Pons (tissue), 1 donor: Measurements from ENCODE around the gene CDKL4.
"Not testable (repeated sequence)": the region's sequence is repeated elsewhere in the genome, so short reads cannot be mapped to it uniquely, and the experiment has no call there.

Source experiments
- DNase-seq: peaks from one replicate; pipeline ENCODE4 v3.0.0-alpha.2; 2016; ENCODE audit warnings: low spot score

Gene CDKL4

GRCh38 chr2:39228413-39229209, 15.2 kb downstream of the CDKL4 start:
- no peak for DNase-seq

- DNase-seq = peak; percentile 71
Measured at GRCh38 chr2:39227628-39228412, 15.9 kb downstream of the CDKL4 start.

GRCh38 chr2:39225567-39225966, 18.2 kb downstream of the CDKL4 start:
- no peak for DNase-seq

GRCh38 chr2:39223909-39224308, 19.9 kb downstream of the CDKL4 start:
- DNase-seq = no peak

- DNase-seq = no peak
Measured at GRCh38 chr2:39221459-39221858, 22.3 kb downstream of the CDKL4 start.

- no peak for DNase-seq
Measured at GRCh38 chr2:39220136-39220535, 23.6 kb downstream of the CDKL4 start.

- DNase-seq = no peak
Measured at GRCh38 chr2:39218391-39218790, 25.4 kb downstream of the CDKL4 start.

GRCh38 chr2:39217192-39217550, 26.6 kb downstream of the CDKL4 start:
- DNase-seq = no peak

GRCh38 chr2:39216346-39217191, 27.2 kb downstream of the CDKL4 start:
- no peak for DNase-seq

GRCh38 chr2:39215545-39215944, 28.2 kb downstream of the CDKL4 start:
- DNase-seq = no peak

GRCh38 chr2:39213015-39213414, 30.8 kb downstream of the CDKL4 start:
- no peak for DNase-seq

- no peak for DNase-seq
Measured at GRCh38 chr2:39210846-39211245, 32.9 kb downstream of the CDKL4 start.

GRCh38 chr2:39203382-39203781, 40.4 kb downstream of the CDKL4 start:
- DNase-seq = no peak

GRCh38 chr2:39202639-39203369, 41.0 kb downstream of the CDKL4 start:
- no peak for DNase-seq

GRCh38 chr2:39197003-39197402, 46.8 kb downstream of the CDKL4 start:
- DNase-seq = not testable (repeated sequence)

GRCh38 chr2:39194686-39195085, 49.1 kb downstream of the CDKL4 start:
- DNase-seq = no peak

- DNase-seq = no peak
Measured at GRCh38 chr2:39188960-39189494, 54.7 kb downstream of the CDKL4 start.

GRCh38 chr2:39183673-39184072, 60.1 kb downstream of the CDKL4 start:
- DNase-seq = no peak

GRCh38 chr2:39181297-39181696, 62.5 kb downstream of the CDKL4 start:
- no peak for DNase-seq

- no peak for DNase-seq
Measured at GRCh38 chr2:39179974-39180960, 63.5 kb downstream of the CDKL4 start.
